ENCODE data around the gene SH3BP2.

- TF ChIP-seq, protein P1, sequence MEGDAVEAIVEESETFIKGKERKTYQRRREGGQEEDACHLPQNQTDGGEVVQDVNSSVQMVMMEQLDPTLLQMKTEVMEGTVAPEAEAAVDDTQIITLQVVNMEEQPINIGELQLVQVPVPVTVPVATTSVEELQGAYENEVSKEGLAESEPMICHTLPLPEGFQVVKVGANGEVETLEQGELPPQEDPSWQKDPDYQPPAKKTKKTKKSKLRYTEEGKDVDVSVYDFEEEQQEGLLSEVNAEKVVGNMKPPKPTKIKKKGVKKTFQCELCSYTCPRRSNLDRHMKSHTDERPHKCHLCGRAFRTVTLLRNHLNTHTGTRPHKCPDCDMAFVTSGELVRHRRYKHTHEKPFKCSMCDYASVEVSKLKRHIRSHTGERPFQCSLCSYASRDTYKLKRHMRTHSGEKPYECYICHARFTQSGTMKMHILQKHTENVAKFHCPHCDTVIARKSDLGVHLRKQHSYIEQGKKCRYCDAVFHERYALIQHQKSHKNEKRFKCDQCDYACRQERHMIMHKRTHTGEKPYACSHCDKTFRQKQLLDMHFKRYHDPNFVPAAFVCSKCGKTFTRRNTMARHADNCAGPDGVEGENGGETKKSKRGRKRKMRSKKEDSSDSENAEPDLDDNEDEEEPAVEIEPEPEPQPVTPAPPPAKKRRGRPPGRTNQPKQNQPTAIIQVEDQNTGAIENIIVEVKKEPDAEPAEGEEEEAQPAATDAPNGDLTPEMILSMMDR (conservative IDR thresholded peaks at IDR 0.05; ENCODE audit: low read depth, low read length) = no peak
- TF ChIP-seq EZH2 (IDR thresholded peaks at IDR 0.05; ENCODE audit: low read length, unreplicated experiment) = no peak
- no peak for TF ChIP-seq EZH2phosphoT487 (IDR thresholded peaks at IDR 0.05; ENCODE audit: borderline replicate concordance, low read length)
Measured at GRCh38 chr4:2886622-2887021, 93.7 kb downstream of the SH3BP2 start.

All from PC-3 (cell line).